ENCODE measurements around the gene CACNG7. TPM values are rescaled to one million over a fixed set of nuclear protein-coding genes. Genes with fewer than 3 reads are reported as not detected.

CACNG7 gene
- total RNA-seq, 4 donors from 2014 or later: not detected

DNA sequence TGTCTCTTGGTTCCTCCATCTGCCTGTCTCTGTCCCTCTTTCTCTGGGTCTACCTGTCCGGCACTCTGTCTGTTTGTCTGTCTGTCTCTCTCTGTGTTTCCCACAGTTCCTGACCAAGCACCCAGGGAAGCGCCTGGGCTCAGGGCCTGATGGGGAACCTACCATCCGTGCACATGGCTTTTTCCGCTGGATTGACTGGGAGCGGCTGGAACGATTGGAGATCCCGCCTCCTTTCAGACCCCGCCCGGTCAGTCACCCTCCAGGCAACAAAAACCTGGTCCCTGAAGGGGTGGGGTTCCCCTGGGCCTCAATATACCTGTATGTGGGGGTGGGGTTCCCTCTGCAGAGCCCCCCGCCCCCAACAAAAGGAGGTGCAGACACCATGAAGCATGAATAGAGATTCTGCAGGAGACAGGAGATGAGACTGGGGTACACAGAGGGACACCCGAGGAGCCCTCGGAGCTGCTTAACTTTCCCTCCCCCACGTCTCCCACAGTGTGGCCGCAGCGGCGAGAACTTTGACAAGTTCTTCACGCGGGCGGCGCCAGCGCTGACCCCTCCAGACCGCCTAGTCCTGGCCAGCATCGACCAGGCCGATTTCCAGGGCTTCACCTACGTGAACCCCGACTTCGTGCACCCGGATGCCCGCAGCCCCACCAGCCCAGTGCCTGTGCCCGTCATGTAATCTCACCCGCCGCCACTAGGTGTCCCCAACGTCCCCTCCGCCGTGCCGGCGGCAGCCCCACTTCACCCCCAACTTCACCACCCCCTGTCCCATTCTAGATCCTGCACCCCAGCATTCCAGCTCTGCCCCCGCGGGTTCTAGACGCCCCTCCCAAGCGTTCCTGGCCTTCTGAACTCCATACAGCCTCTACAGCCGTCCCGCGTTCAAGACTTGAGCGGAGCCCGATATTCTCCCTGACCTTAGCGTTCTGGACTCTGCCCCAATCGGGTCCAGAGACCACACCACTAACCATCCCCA is 2.6 kb upstream of the CACNG7 start:
- H3K27ac ChIP-seq: no peak overlapping the region
- no peak overlapping the region for H3K4me3 ChIP-seq
- H3K9me3 ChIP-seq: no peaks in the 10 kb centered on the region
- TF ChIP-seq, protein P1, sequence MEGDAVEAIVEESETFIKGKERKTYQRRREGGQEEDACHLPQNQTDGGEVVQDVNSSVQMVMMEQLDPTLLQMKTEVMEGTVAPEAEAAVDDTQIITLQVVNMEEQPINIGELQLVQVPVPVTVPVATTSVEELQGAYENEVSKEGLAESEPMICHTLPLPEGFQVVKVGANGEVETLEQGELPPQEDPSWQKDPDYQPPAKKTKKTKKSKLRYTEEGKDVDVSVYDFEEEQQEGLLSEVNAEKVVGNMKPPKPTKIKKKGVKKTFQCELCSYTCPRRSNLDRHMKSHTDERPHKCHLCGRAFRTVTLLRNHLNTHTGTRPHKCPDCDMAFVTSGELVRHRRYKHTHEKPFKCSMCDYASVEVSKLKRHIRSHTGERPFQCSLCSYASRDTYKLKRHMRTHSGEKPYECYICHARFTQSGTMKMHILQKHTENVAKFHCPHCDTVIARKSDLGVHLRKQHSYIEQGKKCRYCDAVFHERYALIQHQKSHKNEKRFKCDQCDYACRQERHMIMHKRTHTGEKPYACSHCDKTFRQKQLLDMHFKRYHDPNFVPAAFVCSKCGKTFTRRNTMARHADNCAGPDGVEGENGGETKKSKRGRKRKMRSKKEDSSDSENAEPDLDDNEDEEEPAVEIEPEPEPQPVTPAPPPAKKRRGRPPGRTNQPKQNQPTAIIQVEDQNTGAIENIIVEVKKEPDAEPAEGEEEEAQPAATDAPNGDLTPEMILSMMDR (IDR thresholded peaks at IDR 0.05): peak; percentile 49 to 83 (median 66)
- TF ChIP-seq POLR2A (IDR thresholded peaks at IDR 0.05): no peak
- no peak for DNase-seq
- H3K4me1 ChIP-seq: peaks cover 4 to 34% (median 9%) of the 10 kb centered on the region in 3 donors
- H3K27me3 ChIP-seq: peaks cover 14 to 80% (median 31%) of the 10 kb centered on the region in 4 donors
- H3K36me3 ChIP-seq: no peaks in the 10 kb centered on the region
- WGBS, 2 donors: 14 to 31% methylated on average over 23 to 36 of the region's 48 CpGs
- intact Hi-C loops (cut with DNase I): no loop called here

DNA sequence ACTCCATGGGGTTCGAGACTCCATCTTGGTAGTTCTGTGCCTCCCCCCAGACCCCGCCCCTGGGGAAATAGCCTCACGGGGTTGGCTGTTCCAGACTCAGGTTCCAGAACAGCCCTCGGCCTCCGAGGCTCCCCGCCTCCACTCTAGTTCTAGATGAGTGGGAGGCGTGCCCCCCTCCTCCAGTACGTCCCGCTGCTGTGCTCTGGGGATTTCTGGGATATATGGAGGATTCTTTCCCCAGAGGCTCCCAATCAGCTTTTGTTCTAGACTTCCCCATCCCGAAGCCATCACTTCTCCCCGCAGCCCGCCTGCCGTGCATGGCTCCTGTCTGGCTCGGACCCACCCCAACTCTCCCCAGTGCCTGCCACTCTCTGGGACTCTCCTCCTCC is 1.9 kb upstream of the CACNG7 start:
- intact Hi-C loops (cut with DNase I): no loop called here
- H3K4me3 ChIP-seq: no peak overlapping the region
- no peak for TF ChIP-seq POLR2A (IDR thresholded peaks at IDR 0.05)
- TF ChIP-seq, protein P1 (IDR thresholded peaks at IDR 0.05): no peak
- H3K9me3 ChIP-seq: no peaks in the 10 kb centered on the region
- WGBS, 2 donors: 21 to 29% methylated on average over 11 to 14 of the region's 14 CpGs
- DNase-seq: no peak
- no peak overlapping the region for H3K27ac ChIP-seq
- peaks cover 4 to 34% (median 9%) of the 10 kb centered on the region in 3 donors for H3K4me1 ChIP-seq
- peaks cover 14 to 87% (median 31%) of the 10 kb centered on the region in 4 donors for H3K27me3 ChIP-seq
- no peaks in the 10 kb centered on the region for H3K36me3 ChIP-seq

DNA sequence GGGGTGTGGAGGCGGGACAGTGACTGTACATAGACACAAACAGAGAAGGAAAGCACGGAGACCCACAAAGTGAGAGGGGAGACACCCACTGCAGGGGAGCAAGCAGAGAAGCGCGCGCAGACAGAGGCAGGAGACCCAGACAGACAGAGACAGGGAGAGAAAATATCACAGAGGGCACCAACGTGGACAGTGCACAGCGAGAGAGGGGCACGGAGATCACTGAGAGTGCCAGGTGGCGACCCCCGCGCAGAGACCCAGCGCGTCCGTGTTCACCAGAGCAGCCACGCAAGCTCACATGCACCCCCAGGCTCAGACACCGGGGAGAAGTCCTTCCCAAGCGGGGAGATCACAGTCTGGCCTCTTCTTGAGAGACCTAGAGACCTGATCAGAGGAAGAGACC is 1.4 kb upstream of the CACNG7 start:
- Histone ChIP-seq H3K27me3 (peaks cover 14 to 92% (median 31%) of the 10 kb centered on the region in 4 donors), H3K4me1 (peaks cover 4 to 34% (median 9%) of the 10 kb centered on the region in 3 donors), H3K36me3 (no peaks in the 10 kb centered on the region), H3K27ac (no peak overlapping the region), H3K9me3 (no peaks in the 10 kb centered on the region), H3K4me3 (no peak overlapping the region)
- 25 to 30% methylated on average over 13 to 14 of the region's 17 CpGs for WGBS, 2 donors
- intact Hi-C loops (cut with DNase I): no loop called here
- no peak for DNase-seq
- TF ChIP-seq POLR2A (IDR thresholded peaks at IDR 0.05): no peak
- TF ChIP-seq, protein P1 (IDR thresholded peaks at IDR 0.05): no peak

DNA sequence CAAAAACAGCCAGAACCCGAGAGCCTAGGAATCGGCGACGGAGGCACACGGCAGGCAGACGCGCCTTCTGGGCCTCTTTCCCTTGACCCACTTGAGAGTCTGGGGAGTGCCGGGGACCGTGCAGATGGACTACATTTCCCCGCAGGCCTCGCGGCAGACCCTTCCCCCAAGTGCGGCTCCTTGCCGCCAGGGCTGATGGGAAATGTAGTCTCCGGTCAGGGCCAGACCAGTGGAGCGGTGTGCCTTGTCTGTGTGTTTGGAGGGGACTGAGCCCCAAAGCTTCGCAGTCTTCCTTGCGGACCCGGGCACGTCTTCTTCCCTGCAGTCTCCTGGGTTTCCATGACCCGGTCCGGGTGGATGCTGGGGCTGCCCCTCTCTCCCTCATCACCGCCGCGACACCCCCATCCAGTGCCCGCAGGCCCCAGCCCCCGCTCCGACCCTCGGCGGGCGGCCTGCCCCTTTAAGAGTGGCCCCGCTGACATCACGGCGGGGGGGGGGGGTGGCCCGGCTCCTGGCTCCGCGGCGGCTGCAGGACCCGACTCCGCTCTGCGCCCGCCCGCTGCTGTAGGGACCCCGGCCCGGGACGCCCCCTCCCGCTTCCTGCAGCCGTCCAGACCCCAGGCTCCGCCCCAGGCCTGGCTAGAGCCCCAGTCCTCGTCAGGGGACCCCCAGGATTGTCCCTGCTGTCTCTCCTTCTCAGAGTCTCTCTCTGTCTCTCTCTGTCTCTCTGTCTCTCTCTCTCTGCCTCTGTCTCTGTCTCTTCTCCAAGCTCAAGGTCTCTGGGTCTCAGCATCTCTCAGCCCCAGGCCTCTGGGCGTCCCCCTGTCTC is 758 bp upstream of the CACNG7 start:
- Histone ChIP-seq H3K27me3 (peaks cover 14 to 98% (median 31%) of the 10 kb centered on the region in 4 donors), H3K36me3 (no peaks in the 10 kb centered on the region), H3K27ac (no peak overlapping the region), H3K4me3 (peak overlapping the region in 1 of 4 donors; percentile 28), H3K9me3 (no peaks in the 10 kb centered on the region), H3K4me1 (peaks cover 4 to 34% (median 9%) of the 10 kb centered on the region in 3 donors)
- no peak for TF ChIP-seq POLR2A (IDR thresholded peaks at IDR 0.05)
- TF ChIP-seq, protein P1 (IDR thresholded peaks at IDR 0.05): no peak
- intact Hi-C loops (cut with DNase I): no loop called here
- DNase-seq: no peak
- WGBS, 2 donors: 6% methylated on average over 13 to 33 of the region's 51 CpGs

Measured in esophagus squamous epithelium (tissue), 5 donors.